GM19193 (cell line): ENCODE measurements around the gene GAA.

Experiments
- POLR2A ChIP-seq: IDR thresholded peaks from 4 replicates; pipeline ENCODE4 v1.6.1; 2011; ENCODE audit not compliant: insufficient read depth, insufficient read length; ENCODE audit errors: extremely low read depth

The GAA gene

DNA sequence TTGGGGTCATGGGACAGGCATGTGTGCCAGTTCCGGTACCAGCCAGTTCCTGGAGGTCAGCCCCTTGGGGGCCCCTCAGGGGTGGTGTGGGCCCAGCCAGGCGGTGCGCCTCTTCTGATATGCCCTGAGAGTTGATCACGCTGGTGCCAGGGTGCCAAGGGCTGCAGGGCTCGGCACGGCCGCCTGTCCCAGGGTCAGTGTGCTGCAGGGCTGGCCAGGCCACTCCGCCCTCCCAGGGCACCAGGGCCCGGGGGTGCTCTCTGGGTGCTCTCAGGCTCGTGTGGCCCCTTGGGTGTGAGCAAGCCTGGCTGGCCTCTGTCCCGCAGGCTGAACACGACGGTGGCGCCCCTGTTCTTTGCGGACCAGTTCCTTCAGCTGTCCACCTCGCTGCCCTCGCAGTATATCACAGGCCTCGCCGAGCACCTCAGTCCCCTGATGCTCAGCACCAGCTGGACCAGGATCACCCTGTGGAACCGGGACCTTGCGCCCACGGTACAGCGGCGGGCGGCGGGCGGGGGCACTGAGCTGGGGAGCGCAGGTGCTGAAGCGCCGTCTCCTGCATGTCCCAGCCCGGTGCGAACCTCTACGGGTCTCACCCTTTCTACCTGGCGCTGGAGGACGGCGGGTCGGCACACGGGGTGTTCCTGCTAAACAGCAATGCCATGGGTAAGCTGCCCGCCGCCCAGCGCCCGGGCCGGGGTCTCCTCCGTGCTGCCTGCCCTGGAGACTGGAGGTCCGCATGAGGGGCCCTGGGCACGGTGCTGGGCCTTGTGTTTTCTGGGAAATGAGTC, 6.0 kb downstream of the GAA start:
- no peak for TF ChIP-seq POLR2A

DNA sequence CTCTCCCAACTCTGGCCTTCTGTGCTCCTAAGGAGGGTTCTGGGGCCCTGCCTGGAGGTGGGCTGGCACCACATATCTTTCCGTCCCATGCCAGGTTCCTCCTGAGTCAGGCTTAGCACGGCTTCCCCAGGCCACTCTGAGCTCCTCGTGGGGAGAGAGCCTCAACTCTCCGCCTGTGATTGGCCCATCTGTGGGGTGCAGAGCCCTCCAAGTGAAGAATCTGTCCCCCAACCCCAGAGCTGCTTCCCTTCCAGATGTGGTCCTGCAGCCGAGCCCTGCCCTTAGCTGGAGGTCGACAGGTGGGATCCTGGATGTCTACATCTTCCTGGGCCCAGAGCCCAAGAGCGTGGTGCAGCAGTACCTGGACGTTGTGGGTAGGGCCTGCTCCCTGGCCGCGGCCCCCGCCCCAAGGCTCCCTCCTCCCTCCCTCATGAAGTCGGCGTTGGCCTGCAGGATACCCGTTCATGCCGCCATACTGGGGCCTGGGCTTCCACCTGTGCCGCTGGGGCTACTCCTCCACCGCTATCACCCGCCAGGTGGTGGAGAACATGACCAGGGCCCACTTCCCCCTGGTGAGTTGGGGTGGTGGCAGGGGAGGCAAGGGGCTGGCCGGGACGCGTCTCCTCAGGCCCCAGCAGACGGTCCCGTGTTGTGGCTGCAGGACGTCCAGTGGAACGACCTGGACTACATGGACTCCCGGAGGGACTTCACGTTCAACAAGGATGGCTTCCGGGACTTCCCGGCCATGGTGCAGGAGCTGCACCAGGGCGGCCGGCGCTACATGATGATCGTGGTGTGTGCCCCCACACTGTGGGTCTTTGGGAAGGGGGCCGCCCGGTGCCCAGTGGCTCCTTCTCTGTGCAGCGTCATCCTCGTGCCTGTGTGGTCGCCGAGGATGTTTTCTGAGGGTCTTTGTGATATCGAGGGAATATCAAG, 6.9 kb downstream of the GAA start:
- TF ChIP-seq POLR2A: no peak

DNA sequence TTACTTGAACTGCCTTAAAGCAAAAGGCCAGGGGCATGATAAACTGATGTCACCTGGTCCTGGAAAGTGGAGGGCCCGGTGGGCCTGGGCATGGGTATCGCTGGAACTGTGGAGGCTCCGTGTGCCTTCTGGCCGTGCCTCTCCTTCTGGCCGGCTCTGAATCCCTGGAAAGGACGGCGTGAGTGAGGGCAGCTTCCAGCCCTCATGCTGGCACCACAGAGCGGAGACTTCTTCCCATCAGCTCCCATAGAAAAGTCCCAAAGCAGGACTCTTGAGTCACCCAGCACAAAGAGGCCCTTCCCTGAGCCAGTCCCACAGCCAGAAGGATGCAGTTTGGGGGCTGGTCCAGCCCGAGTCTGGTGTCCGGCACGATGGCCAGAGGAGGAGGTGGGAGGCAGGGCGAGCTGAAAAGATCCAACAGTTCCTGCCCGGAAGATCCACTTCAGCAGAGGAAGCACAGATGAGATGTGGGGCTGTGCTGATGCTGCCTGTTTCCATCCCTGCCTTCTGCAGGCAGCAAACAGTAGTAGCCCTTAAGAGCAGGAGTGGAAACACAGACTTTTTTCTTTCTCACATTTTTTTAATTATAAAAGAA, 7.8 kb downstream of the GAA start:
- no peak for TF ChIP-seq POLR2A

DNA sequence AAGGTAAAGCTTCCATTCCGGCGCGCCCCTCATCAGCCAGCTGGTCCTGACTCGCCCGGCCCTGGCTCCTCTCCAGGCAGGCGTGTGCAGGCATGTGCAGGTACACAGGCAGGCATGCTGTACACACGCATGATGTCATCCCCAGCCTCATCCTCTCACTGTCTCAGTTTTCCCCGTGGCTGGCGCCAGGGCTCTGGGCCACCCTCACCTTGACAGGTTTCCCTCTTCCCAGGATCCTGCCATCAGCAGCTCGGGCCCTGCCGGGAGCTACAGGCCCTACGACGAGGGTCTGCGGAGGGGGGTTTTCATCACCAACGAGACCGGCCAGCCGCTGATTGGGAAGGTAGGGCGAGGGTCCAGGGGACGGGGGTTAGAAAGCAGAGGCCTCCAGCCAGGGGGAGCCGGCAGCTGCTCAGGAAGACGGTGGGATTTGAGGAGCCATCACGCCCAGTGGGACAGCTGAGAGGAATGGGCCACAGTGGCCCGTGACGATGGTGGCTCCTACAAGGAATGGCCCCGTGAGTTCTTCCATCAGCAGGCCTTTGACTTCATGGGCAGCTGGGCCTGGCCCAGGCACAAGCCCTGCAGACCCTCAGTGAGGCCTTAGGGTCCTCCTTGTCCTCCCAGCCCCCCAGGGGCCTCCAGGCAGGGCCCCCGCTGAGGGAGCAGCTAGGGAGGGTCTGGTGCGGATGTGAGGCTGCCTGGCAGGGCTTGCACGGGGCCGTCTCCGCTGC, 8.5 kb downstream of the GAA start:
- no peak for TF ChIP-seq POLR2A

DNA sequence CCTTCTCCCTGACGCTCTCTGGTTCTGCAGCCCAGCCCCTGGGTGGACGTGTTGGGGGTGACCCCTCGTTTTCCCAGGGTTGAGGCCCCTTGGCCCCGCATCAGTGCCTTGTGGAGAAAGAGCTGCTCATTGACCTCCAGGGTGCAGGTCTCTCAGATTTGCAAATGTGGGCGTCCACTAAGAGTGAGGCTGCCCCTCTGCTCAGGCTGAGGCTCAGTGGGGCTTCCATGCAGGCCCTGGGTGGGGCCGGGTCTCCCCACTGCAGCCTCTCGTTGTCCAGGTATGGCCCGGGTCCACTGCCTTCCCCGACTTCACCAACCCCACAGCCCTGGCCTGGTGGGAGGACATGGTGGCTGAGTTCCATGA, 9.0 kb downstream of the GAA start:
- TF ChIP-seq POLR2A: no peak

DNA sequence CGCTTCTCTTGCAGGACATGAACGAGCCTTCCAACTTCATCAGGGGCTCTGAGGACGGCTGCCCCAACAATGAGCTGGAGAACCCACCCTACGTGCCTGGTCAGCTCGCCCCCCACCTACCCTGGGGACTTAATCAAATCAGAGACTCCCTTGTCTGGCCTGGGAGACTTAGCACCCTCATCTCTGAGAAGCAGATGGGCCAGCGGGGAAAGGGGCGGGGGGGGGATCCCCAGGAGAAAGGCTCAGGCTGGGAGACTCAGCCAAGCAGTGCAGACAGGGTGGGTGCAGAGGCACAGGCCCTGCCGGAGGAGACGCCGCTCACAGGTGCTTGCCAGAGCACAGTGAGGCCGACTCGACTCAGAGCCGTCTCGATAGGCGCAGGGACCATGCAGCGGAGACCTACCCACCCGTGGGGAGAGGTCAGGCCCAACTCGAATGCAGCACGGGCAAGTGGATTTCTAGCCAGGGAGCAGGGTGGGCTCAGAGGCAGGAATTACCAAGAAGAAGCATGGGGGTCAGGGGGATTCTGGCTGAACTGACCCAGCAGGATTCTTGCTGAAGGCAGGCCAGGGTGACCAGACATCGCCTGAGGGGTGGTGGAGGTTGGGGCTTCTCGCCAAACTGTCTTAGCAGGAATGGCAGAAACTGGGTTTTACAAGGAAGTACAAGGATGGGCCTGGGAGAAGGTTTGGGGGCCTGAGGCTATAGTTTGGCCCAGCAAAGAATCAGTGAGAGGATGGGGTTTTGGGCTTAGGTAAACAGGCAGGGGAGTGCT, 9.7 kb downstream of the GAA start:
- no peak for TF ChIP-seq POLR2A

DNA sequence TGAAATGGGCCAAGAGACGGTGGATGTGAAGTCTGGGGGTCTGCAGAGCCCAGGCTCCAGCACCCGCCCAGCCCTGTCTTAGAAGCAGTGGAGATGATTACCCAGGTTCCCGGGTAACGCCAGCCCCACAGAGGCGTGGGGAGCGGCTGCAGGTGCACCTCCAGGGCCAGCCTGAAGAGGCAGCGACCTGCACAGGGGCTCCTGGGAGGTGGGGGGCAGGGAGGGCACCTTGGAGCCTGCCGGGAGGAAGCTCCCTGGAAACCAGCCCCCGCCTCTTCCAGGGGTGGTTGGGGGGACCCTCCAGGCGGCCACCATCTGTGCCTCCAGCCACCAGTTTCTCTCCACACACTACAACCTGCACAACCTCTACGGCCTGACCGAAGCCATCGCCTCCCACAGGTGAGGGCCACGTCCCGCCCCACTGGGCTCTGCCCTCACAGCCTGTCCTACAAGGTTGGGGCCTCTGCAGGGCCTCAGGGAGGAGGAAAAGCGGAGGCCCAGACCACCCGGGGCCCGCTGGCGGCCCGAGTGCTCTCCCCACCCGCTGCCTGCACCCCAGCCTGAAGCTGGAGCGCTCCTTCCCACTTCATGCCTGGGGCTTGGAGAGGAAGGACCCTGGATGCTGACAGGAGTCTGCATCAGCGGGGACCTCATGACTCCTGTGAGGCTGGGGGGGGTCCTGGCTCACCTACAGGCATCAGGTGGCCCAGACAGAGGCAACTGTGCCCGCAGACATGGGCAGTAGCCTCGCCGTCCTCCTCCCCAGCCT, 10.5 kb downstream of the GAA start:
- no peak for TF ChIP-seq POLR2A

DNA sequence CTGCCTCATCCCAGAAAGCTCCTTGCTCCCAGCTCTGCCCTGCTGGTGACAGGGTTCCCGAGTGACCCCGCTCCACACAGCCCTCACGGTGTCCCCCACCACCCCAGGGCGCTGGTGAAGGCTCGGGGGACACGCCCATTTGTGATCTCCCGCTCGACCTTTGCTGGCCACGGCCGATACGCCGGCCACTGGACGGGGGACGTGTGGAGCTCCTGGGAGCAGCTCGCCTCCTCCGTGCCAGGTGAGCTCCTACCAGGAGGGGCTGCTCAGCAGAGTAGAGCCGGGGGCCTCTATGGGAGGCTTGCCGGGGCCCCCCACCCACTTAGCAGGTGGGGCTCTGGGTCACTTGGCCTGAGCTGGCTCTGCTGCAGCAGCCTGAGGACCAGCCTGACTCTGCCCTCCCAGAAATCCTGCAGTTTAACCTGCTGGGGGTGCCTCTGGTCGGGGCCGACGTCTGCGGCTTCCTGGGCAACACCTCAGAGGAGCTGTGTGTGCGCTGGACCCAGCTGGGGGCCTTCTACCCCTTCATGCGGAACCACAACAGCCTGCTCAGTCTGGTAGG, 11.2 kb downstream of the GAA start:
- no peak for TF ChIP-seq POLR2A

DNA sequence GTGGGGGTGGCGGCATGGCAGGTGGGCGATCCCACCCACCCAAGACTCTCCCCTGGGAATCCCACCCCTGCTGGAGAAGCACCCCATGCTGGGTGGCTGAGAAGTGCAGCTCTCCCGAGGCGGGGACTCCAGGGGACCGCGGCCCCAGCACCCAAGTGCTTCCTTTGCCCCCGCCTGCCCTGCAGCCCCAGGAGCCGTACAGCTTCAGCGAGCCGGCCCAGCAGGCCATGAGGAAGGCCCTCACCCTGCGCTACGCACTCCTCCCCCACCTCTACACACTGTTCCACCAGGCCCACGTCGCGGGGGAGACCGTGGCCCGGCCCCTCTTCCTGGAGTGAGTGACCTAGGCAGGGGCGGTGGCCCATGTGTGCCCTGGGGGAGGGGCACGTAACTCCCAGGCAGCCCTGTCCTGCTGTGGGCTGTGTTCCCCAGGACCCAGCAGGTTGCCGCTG, 11.7 kb downstream of the GAA start:
- TF ChIP-seq POLR2A: no peak

DNA sequence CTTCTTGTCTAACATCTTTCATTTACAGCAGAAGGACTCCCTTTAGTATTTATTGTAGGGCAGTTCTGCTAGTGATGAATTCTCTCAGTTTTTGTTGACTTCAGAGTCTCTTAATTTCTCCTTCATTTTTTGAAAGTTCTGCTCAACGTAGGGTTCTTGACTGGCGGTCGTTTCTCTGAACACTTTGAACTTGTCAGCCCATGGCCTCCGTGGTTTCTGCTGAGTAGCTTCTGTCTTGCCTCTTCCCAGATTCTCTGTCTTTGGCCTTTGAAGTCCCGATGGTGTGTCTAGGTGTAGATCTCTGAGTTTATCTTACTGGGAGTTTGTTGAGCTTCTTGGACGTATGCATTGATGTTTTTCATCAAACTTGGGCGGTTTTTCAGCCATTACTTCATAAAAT, 13.4 kb downstream of the GAA start:
- TF ChIP-seq POLR2A: no peak

DNA sequence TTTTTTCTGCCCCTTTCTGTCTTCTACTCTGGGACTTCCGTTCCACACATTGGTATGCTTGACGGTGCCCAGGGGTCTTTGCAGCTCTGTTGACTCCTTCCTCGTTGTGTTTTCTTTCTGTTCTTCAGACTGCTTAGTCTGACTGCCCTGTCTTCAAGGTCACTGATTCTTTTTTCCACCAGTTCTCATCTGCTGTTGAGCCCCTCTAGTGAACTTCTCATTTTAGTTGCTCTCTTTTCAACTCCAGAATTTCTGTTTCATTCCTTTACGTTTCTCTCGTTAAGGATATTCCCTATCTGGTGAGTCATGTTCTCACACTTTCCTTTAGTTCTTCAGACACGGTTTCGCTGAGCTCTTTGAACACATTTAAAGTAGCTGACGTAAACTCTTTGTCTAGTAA, 13.8 kb downstream of the GAA start:
- no peak for TF ChIP-seq POLR2A

DNA sequence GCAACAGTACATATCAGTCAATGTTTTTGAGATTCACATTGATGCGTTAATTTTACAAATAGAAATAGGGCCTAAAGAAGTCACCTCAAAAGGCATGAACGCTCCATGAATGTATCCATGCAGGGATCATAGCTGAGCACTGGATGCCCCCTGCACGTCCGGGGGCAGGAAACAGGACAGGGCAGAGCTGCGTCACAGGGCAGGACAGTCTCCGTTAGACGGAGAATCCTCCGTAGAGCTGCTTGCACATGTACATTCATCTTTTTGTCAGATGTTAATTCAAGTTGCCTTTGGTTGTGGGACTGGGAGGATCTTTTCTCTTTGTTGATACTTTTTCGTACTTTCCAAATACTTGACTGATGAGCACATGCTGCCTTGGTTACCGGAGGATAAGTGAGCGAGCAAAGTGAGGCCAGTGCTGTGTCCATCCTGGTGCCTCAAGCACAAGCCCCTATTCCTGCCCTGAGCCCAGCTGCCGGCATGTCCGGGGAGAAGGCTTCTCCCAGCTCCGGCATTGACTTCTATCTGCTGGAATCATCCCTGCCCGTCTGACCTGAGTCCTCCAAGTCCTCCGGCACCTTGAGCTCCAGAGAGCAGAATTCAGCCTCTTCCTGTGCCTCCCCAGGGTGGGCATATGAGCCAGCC, 15.0 kb downstream of the GAA start:
- TF ChIP-seq POLR2A: no peak

DNA sequence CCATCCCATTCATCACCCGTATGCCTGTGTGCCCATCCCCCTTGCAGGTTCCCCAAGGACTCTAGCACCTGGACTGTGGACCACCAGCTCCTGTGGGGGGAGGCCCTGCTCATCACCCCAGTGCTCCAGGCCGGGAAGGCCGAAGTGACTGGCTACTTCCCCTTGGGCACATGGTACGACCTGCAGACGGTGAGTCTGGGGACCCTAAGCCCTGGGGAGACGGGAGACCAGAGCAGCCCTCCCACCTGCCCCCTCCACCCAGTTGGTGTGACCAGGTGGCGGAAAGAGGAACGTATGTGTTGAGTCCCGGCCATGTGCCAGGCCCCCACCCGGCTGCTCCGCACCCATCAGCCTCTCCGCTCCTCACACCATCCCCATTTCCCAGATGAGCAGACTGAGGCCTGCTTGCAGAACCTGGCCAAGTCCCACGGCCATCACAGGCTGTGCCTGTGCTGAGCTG, 15.6 kb downstream of the GAA start:
- TF ChIP-seq POLR2A: no peak
